ENCODE measurements around the gene SLC37A4.
"Not testable (repeated sequence)": the region's sequence is repeated elsewhere in the genome, so short reads cannot be mapped to it uniquely, and the experiment has no call there.

SLC37A4 gene

DNA sequence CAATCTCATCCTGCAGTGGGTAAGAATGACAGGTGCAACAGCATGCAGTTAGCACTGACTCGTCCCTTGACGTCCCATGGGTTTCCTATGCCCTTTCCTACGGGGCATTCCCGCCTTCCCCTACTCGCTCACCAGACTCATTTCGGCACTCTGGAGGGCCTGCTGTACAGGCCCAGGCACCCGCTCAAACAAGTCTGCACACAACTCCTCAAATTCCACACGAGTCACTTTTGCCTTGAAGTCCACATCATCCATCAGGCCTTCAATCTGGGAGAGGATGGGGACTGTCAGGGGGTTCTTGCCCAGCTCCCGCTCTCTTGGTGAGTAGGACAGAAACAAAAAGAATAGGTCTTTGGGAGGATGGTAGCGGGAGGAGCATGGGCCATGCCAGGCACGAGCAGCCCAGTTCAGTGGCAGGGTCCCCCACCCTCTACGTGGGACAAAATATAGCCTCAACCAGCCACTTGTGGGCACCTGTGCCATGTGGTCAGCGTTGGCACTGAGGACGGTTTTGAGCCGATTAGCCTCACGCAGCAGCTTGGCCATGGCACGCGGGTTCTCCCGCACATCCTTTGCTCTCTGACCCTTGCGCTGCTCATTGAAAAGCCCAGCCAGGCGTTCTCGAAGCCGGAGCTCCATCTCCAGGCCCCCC, 21.6 kb upstream of the SLC37A4 start:
- no peak overlapping the region for H2AFZ ChIP-seq (ENCODE audit: low read depth, low read length)
- H3K9me3 ChIP-seq (ENCODE audit: low read length) = no peaks in the 10 kb centered on the region
- no peaks in the 10 kb centered on the region for H3K27me3 ChIP-seq (ENCODE audit: insufficient read depth, low read length)
- H3K4me3 ChIP-seq (ENCODE audit: low read length) = no peak overlapping the region
- peaks cover 75% of the 10 kb centered on the region for H3K36me3 ChIP-seq (ENCODE audit: insufficient read depth, low read length)
- peaks cover 7% of the 10 kb centered on the region for H3K4me1 ChIP-seq (ENCODE audit: insufficient read depth, low read length)

DNA sequence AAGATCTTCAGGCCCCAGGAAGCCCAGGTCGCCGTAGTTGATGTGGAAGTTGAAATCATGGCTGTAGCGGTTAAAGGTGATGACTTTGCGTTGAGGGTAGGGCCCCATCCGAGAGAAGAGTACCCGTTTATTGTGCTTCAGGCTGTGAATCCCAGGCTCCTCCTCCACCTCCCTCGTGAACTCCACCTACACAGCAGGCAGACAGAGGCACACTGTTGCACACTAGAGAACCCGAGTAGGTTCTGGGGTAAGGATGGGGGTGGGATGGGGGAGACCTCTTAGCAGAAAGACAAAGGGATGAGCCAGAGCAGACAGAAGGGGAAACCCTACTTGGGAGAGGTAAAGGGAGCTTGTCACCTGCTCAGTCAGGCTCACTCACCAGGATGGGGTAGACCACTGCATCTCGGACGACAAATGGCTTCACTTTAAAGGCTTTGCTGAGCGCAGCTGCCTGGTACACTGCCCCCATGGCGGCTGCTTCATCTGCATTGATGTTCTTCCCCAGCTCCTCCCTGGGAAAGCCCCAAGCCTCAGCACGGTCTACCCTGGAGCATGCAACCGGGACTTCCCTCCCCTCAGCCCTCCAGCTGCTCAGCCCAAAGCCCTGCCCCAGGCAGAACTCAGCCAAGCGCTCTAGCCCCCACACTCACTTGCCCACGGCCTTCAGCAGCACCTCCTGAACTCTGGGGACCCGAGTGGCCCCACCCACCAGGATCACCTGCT, 20.9 kb upstream of the SLC37A4 start:
- Histone ChIP-seq H3K36me3 (ENCODE audit: insufficient read depth, low read length) (peaks cover 81% of the 10 kb centered on the region), H2AFZ (ENCODE audit: low read depth, low read length) (no peak overlapping the region), H3K27me3 (ENCODE audit: insufficient read depth, low read length) (no peaks in the 10 kb centered on the region), H3K9me3 (ENCODE audit: low read length) (no peaks in the 10 kb centered on the region), H3K4me3 (ENCODE audit: low read length) (no peak overlapping the region), H3K4me1 (ENCODE audit: insufficient read depth, low read length) (peaks cover 7% of the 10 kb centered on the region)

DNA sequence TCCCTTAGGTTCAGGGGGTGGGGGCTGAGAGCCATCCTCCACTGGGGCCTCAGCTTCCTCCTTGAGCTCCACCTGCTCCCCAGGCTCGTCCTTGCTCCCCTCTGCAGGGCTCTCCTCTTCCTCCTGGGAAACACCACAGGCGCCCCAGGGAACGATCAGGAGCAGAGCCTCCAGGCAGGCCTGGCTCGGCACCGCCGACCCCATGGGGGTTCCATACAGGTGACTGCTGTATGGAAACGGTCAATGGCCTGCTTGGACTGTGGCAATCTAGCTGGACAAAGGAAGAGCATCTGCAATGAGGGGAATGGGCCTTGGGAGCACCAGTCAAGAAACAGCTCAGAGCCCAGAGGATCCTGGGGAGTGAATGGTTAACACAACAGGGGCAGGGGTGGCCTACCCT, 18.4 kb upstream of the SLC37A4 start:
- peaks cover 89% of the 10 kb centered on the region for H3K36me3 ChIP-seq (ENCODE audit: insufficient read depth, low read length)
- no peak overlapping the region for H2AFZ ChIP-seq (ENCODE audit: low read depth, low read length)
- no peaks in the 10 kb centered on the region for H3K9me3 ChIP-seq (ENCODE audit: low read length)
- H3K27me3 ChIP-seq (ENCODE audit: insufficient read depth, low read length) = no peaks in the 10 kb centered on the region
- H3K4me3 ChIP-seq (ENCODE audit: low read length) = no peak overlapping the region
- H3K4me1 ChIP-seq (ENCODE audit: insufficient read depth, low read length) = no peaks in the 10 kb centered on the region

DNA sequence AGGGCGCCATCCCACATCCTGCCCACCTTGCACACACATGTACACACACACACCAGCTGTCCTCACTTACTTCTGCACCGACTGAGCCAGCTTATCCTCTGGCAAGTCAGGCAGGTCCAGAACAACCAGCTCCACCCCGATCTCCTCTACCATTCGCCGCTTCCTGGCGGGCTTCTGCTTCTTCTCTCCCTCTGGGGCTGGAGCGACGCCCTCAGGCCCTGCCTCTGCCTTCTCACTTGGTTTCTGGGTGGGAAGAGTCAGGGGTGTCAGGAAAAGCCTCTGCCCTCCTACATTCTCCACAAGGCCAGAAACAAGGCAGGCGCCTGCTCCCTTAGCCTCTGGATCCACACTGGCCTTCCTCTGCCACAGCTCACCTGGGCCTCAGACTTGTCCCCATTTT, 18.0 kb upstream of the SLC37A4 start:
- Histone ChIP-seq H3K4me1 (ENCODE audit: insufficient read depth, low read length) (no peaks in the 10 kb centered on the region), H3K4me3 (ENCODE audit: low read length) (no peak overlapping the region), H3K36me3 (ENCODE audit: insufficient read depth, low read length) (peaks cover 85% of the 10 kb centered on the region), H2AFZ (ENCODE audit: low read depth, low read length) (no peak overlapping the region), H3K9me3 (ENCODE audit: low read length) (no peaks in the 10 kb centered on the region), H3K27me3 (ENCODE audit: insufficient read depth, low read length) (no peaks in the 10 kb centered on the region)

DNA sequence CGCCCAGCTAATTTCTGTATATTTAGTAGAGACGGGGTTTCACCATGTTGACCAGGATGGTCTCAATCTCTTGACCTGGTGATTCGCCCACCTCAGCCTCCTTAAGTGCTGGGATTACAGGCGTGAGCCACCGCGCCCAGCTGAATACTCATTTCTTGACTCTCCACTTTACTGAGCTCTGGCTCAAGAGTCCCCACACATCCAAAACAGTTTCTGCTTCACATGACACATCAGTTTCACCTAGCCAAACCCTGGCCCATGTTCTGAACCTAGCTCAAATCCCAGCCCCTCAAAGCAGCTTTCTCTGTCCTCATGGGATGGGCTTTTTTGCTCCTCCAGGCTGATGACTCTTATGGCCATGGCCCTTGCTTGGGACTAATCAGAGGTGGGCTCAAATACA, 16.5 kb upstream of the SLC37A4 start:
- Histone ChIP-seq H3K9me3 (ENCODE audit: low read length) (no peaks in the 10 kb centered on the region), H3K36me3 (ENCODE audit: insufficient read depth, low read length) (peaks cover 71% of the 10 kb centered on the region), H3K27me3 (ENCODE audit: insufficient read depth, low read length) (no peaks in the 10 kb centered on the region), H2AFZ (ENCODE audit: low read depth, low read length) (no peak overlapping the region), H3K4me1 (ENCODE audit: insufficient read depth, low read length) (no peaks in the 10 kb centered on the region), H3K4me3 (ENCODE audit: low read length) (no peak overlapping the region)

DNA sequence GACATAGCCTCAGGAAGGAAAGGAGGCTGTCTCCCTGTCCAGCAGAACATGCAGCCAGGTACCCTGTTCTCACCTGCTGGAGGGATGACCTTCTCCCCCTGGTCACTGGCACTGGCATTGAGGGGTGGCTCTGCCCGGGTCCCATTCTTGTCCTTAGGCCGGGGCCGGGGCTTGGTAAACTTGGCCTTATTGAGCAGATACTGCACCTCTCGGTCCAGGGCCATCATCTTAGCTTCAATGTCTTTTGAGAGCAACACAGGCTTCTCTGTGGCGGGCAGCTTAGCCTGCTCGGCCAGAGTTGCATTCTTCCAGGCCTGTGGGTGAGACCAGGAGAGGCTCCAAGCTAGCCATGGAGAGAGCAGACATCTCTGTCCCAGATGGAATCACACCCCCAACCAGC, 15.8 kb upstream of the SLC37A4 start:
- Histone ChIP-seq H3K4me1 (ENCODE audit: insufficient read depth, low read length) (no peaks in the 10 kb centered on the region), H3K27me3 (ENCODE audit: insufficient read depth, low read length) (no peaks in the 10 kb centered on the region), H3K4me3 (ENCODE audit: low read length) (no peak overlapping the region), H2AFZ (ENCODE audit: low read depth, low read length) (no peak overlapping the region), H3K9me3 (ENCODE audit: low read length) (no peaks in the 10 kb centered on the region), H3K36me3 (ENCODE audit: insufficient read depth, low read length) (peaks cover 65% of the 10 kb centered on the region)

DNA sequence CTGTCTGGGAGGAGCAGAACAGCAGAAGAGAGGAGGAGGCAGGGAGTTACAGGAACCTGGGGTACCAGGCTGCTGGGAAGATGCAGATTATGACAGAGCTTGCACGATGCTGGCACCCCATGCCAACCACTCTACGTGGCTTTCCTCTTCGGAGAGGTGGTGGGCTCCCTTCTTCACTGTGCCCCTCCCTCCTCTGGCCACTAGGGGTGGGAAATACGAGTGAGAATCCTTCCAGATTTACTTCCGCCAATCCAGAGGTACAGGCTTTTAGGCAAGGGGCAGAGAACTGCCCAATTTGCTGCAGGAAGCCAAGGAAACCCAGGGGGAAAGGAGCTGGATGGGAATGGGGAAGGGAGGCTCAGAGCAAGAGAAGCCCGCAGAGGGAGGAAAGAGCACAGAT, 14.0 kb upstream of the SLC37A4 start:
- Histone ChIP-seq H3K4me3 (ENCODE audit: low read length) (no peak overlapping the region), H3K9me3 (ENCODE audit: low read length) (no peaks in the 10 kb centered on the region), H3K36me3 (ENCODE audit: insufficient read depth, low read length) (peaks cover 52% of the 10 kb centered on the region), H3K27me3 (ENCODE audit: insufficient read depth, low read length) (no peaks in the 10 kb centered on the region), H2AFZ (ENCODE audit: low read depth, low read length) (no peak overlapping the region), H3K4me1 (ENCODE audit: insufficient read depth, low read length) (no peaks in the 10 kb centered on the region)

DNA sequence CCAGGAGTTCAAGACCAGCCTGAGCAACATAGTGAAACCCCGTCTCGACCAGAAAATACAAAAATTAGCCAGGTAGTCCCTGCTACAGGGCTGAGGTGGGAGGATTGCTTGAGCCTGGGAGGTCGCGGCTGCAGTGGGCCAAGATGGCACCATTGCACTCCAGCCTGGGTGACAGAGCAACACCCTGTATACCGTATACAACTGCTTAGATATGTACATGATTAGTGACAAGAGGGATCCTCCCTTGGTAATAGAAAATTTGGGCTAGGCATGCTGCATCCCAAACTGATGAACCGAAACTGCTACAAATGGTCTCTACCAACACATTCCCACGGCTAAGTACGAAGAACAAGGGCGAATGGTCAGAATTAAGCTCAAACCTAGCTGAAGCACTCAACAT, 12.2 kb upstream of the SLC37A4 start:
- H2AFZ ChIP-seq (ENCODE audit: low read depth, low read length) = no peak overlapping the region
- no peaks in the 10 kb centered on the region for H3K4me1 ChIP-seq (ENCODE audit: insufficient read depth, low read length)
- H3K27me3 ChIP-seq (ENCODE audit: insufficient read depth, low read length) = no peaks in the 10 kb centered on the region
- H3K36me3 ChIP-seq (ENCODE audit: insufficient read depth, low read length) = peaks cover 34% of the 10 kb centered on the region
- H3K9me3 ChIP-seq (ENCODE audit: low read length) = no peaks in the 10 kb centered on the region
- no peak overlapping the region for H3K4me3 ChIP-seq (ENCODE audit: low read length)

DNA sequence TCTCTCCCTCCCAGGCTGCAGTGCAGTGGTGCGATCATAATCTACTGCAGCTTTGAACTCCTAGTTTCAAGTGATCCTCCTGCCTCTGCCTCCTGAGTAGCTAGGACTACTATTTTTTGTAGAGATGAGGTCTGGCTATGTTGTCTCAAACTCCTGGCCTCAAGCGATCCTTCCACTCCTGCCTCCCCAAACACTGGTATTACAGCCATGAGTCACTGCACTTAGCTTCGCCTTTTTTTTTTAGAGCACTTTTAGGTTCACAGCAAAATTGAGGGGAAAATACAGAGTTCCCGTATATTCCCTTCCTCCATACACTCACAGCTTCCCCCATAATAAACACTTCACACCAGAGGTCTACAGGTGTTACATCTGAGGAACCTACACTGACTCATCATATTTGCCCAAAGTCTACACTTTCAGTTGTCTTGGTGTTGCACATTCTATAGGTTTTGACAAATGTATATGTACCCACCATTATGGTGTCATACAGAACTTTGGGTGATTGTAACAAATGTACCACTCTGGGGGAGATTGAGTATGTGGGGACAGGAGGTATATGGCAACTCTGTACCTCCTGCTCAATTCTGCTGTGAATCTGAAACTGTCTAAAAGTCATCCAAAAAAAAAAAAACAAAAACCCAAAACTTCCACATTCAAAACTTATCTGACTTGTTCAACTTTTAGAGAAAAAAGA, 11.3 kb upstream of the SLC37A4 start:
- no peak overlapping the region for H2AFZ ChIP-seq (ENCODE audit: low read depth, low read length)
- H3K27me3 ChIP-seq (ENCODE audit: insufficient read depth, low read length) = no peaks in the 10 kb centered on the region
- H3K4me1 ChIP-seq (ENCODE audit: insufficient read depth, low read length) = no peaks in the 10 kb centered on the region
- peaks cover 24% of the 10 kb centered on the region for H3K36me3 ChIP-seq (ENCODE audit: insufficient read depth, low read length)
- H3K4me3 ChIP-seq (ENCODE audit: low read length) = no peak overlapping the region
- no peaks in the 10 kb centered on the region for H3K9me3 ChIP-seq (ENCODE audit: low read length)

DNA sequence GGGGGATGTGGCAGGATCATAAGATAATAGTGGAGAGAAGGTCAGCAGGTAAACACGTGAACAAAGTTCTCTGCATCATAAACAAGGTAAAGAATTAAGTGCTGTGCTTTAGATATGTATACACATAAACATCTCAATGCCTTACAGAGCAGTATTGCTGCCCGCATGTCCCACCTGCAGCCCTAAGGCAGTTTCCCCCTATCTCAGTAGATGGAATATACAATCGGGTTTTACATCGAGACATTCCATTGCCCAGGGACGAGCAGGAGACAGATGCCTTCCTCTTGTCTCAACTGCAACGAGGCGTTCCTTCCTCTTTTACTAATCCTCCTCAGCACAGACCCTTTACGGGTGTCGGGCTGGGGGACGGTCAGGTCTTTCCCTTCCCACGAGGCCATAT, 8.8 kb upstream of the SLC37A4 start:
- not testable (repeated sequence) for H3K9me3 ChIP-seq (ENCODE audit: low read length); H3K4me1 ChIP-seq (ENCODE audit: insufficient read depth, low read length); H3K27me3 ChIP-seq (ENCODE audit: insufficient read depth, low read length); H3K36me3 ChIP-seq (ENCODE audit: insufficient read depth, low read length); H2AFZ ChIP-seq (ENCODE audit: low read depth, low read length); H3K4me3 ChIP-seq (ENCODE audit: low read length)

DNA sequence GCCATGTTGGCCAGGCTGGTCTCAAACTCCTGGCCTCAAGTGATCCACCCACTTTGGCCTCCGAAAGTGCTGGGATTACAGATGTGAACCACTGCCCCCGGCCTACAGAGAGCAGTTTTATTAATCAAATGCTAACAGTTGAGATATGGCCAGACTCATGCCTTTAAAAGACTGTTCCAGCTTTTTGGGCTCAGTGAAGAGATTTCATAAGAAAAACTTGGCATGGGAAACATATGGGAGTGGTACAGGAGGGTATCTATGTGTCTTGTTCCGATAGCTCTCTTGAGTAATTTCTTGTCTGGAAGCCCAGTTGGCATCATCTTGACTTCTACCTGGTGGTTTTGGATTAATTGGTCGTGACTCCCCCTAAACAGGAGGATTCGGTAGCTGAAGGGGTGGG, 8.2 kb upstream of the SLC37A4 start:
- H3K36me3 ChIP-seq (ENCODE audit: insufficient read depth, low read length) = no peaks in the 10 kb centered on the region
- H3K9me3 ChIP-seq (ENCODE audit: low read length) = no peaks in the 10 kb centered on the region
- H3K4me3 ChIP-seq (ENCODE audit: low read length) = no peak overlapping the region
- H3K4me1 ChIP-seq (ENCODE audit: insufficient read depth, low read length) = no peaks in the 10 kb centered on the region
- no peaks in the 10 kb centered on the region for H3K27me3 ChIP-seq (ENCODE audit: insufficient read depth, low read length)
- no peak overlapping the region for H2AFZ ChIP-seq (ENCODE audit: low read depth, low read length)

DNA sequence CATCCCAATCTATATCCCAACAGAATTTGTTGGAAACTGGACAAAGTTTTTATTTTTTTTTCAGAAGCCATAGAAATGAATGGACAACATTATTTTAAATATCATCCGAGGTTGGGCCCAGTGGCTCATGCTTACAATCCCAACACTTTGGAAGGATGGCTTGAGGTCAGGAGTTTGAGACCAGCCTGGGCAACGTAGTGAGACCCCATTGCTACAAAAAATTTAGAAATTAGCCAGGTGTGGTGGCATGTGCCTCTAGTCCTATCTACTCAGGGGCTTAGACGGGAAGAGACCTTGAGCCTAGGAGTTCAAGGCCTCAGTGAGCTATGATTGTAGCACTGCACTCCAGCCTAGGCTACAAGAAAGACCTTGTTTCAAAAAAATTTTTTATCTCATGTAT, 4.1 kb upstream of the SLC37A4 start:
- H3K9me3 ChIP-seq (ENCODE audit: low read length) = no peaks in the 10 kb centered on the region
- H3K27me3 ChIP-seq (ENCODE audit: insufficient read depth, low read length) = no peaks in the 10 kb centered on the region
- no peak overlapping the region for H3K4me3 ChIP-seq (ENCODE audit: low read length)
- no peaks in the 10 kb centered on the region for H3K36me3 ChIP-seq (ENCODE audit: insufficient read depth, low read length)
- no peak overlapping the region for H2AFZ ChIP-seq (ENCODE audit: low read depth, low read length)
- peaks cover 4% of the 10 kb centered on the region for H3K4me1 ChIP-seq (ENCODE audit: insufficient read depth, low read length)

DNA sequence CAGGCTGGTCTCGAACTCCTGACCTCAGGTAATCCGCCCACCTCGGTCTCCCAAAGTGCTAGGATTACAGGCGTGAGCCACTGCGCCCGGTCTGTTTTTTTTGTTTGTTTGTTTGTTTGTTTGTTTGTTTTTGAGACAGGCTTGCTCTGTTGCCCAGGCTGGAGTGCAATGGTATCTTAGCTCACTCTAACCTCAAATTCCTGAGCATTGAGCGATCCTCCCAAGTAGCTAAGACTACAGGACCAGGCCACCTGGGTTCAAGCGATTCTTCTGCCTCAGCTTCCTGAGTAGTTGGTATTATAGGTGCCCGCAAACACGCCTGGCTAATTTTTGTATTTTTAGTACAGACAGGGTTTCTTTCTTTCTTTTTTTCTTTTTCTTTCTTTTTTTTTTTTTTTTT, 2.7 kb upstream of the SLC37A4 start:
- H2AFZ ChIP-seq (ENCODE audit: low read depth, low read length); H3K36me3 ChIP-seq (ENCODE audit: insufficient read depth, low read length); H3K4me3 ChIP-seq (ENCODE audit: low read length); H3K27me3 ChIP-seq (ENCODE audit: insufficient read depth, low read length); H3K4me1 ChIP-seq (ENCODE audit: insufficient read depth, low read length); H3K9me3 ChIP-seq (ENCODE audit: low read length): not testable (repeated sequence)
